CMK (cell line): Measurements from ENCODE around the gene SLC27A2.

Experiments used
- DNase-seq: peaks from one replicate; pipeline ENCODE4 v3.0.0-alpha.2; 2010; ENCODE audit warnings: low read depth

Gene SLC27A2

DNA sequence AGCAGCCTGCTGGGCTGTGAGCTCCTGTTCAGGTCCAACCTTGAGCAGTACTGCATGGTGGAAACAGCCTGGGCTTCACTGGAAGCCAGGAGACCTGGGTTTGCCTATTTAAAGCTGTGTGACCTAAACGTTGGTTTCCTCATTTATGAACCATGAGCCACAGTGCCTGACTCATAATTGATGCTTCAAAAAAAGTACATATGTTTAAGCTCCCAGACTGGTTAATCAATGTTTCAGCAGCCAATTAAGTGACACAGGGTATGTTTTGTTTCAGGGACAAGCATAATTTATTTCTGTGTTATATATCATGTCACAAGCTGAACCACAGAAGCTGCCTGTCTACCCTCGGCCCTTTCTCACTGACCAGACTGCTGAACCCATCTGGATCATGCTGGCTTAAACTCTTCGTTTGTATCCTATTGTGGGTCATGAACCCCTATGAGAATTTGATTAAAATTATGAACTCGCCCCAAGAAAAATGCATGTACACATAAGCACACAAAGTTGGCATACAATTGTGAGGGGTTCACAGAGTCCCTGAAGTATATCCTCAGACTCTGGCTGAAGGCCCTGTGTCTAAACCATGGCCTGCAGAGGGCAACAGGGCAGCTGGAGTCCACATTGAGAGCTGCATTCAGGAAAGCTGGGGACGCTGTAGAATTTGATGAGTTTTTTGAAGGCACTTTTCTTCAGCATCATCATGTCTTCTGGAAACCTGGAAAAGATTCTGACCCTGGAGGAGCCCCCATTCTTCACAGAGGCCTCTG lies 59.9 kb downstream of the SLC27A2 start:
- no peak for DNase-seq

DNA sequence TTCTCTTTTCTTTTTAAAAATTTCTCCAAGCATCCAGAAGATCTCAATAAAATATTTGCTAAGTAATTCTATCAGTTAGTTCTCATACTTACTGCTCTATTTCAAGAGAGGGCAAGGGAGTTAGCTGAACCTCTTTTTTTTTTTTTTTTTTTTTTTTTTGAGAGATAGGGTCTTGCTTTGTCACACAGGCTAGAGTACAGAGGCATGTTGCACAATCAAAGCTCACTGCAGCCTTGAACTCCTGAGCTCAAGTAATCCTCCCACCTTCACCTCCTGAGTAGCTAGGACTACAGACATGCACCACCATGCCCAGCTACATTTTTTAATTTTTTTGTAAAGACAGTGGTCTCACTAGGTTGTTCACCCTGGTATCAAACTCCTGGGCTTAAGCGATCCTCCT lies 62.2 kb downstream of the SLC27A2 start:
- no peak for DNase-seq

GRCh38 chr15:50244959-50245624 lies 63.1 kb downstream of the SLC27A2 start:
- no peak for DNase-seq

DNA sequence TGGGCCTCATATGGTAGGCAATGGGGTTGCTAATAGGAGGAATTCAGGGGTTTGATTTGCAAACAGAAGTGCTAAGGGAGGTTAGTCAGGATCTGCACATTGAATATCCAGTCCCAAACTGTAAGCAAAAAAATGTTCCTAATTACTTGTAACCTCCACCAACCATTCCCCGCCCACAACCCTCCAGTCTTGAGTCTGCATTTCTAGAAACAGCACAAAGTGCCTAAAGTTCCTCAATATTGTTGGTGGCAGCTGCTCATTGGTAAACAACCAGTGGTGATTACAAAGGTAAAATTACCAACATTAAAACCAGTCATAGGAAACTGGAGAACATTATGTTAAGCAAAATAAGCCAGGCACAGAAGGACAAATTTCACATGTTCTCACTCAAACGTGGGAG lies 64.6 kb downstream of the SLC27A2 start:
- no peak for DNase-seq

DNA sequence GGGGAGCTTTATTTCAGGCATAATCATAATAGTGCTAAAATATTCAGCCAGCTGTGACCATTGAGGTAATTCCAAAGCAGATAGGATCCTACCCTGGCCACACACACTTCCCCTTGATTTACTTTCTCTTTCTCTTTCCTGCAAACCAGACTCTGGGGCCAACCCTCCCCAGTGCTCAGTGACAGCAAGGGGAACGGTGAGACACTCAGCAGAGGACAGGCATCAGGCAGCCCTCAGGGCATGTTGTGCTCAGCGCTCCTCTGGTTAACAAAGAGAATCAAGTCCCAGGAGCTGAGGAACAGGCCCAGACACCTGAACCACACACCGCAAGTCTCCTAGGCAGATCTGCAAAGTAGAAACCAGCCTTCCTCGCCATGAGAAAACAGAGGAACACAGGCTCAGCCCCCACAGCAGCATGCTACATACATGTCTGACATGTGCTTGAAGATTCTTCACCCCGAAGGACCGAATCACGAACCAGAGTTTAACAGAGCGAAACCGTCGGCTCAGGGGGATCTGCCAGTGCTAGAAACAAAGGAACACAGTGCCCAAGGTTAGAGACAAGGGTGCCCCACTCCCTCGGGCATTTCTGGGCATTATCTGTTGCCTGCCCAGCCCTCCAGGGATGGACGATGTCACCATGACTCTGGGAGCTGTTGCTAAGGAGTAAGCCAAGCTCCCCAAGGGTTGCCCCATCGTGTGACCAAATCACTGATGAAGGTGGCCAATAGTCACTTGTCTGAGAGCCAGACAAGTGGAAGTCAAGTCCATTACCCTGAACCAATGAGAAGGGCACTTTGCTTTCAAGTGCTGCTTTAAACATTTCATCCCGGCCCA lies 66.0 kb downstream of the SLC27A2 start:
- no peak for DNase-seq

GRCh38 chr15:50248994-50249582 lies 67.1 kb downstream of the SLC27A2 start:
- DNase-seq = no peak

DNA sequence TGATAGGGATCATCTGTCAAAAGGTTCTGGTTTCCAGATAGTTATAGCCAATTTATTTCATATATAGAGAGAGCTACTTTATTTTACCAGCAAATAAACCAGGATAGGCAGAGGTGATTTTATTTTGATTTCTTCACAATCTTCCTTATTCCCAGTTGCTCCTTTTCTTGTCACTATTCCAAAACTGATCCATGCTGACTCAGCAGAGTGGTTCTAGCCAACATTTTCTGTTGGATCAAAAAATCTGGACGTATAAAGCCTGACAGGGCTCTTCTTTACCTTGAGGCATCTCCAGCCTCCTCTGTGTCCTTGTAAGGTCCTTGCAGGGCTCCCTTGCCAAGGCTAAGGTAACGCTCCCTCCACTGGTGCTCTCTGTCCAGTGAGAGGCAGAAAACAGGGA lies 67.7 kb downstream of the SLC27A2 start:
- DNase-seq = no peak

DNA sequence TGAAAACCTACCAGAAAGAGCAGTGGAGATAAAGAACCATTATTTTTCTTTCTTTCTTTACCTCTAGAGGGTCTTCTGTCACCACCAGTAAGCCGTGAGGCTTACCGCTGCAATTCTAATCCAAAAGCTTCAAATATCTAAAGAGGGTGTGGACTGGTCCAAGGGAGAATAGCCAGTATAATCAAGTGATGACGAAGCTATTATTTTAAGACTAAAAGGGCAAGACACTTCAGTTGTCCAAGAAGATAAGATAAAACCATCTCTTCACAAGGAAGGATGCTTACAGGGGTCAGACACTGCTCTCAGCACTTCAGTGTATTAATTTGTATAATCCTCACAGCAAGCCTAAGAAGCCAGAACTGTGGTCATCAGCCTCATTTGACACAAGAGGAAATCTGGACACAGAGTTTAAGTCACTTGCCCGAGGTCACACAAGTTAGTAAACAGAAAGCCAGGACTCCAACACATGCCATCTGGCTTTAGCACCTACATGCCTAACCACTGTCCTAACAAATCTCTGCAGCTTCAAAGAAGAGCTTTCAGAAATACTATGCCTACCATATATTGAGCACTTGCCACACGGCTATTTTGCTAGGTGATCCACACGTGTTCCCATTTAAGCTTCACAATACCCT lies 68.9 kb downstream of the SLC27A2 start:
- DNase-seq = no peak

- DNase-seq = no peak
Observed at GRCh38 chr15:50251638-50252182, 69.7 kb downstream of the SLC27A2 start.

GRCh38 chr15:50252556-50252955 lies 70.6 kb downstream of the SLC27A2 start:
- no peak for DNase-seq

- no peak for DNase-seq
Observed at GRCh38 chr15:50256188-50257041, 74.4 kb downstream of the SLC27A2 start.

DNA sequence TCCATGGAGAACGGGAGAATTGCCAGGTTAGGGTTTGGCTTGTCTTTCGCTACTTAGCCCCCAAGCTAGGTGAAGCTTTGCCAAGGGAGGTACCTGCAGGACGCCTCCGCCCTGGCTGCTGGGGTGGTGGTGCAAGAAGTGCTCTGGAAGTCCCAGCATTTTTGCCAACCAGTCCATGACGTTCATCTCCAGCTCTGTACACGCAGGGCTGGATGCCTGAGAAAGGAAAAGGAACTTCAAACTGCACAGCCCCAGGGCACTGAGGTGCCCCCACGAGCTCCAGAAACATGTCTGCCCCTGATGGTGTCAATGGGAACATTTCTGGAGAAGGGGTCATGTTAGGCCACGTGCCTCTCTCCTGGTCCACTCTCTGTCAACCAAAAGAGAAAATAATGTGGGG lies 75.3 kb downstream of the SLC27A2 start:
- no peak for DNase-seq

- no peak for DNase-seq
Observed at GRCh38 chr15:50257924-50258323, 75.9 kb downstream of the SLC27A2 start.

- DNase-seq = peak; percentile 65
Observed at GRCh38 chr15:50259276-50259675, 77.3 kb downstream of the SLC27A2 start.

DNA sequence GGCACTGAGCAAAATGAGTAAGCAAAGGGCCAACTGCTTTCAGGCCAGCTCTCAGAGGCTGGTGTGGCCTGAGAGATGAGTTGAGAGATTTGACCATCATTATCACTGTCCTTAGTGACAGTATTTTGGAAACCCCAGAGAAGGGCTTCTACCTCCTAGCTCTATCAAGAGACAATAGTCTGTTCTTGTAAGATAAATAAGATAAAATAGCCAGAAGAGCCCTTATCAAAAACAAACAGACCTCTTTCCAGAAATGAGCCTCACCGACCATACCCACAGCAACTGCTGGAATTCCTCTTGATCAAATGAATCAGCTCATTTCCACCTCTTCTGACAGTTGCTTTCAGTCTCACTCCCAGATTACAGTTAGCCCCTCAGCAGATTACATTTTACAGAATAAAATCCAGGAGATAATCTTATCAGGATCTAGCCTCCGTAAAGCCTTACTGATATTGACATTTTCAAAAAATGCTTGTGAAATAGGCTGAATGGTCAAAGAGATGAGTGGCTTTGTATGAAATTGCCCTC lies 79.0 kb downstream of the SLC27A2 start:
- peak; percentile 81 for DNase-seq

DNA sequence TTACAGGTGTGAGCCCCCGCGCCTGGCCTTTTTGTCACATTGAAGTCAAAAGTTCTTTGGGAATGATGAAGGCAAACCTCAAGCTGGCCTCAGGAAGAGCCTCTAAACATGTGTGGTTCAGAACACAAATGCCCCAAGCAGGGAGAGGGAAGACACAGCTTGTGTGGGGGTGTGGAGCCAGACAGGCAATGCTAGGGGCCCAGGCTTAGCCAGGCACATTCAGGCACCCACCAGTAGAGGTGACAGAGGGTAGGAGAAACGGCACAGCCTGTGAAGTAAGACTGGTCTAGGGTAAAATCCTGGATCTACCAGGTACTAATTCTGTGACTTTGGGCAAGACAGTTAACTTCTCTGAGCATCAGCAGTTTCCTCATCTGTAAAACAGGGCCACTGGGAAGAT lies 80.0 kb downstream of the SLC27A2 start:
- no peak for DNase-seq

- peak; percentile 45 for DNase-seq
Observed at GRCh38 chr15:50262533-50262932, 80.5 kb downstream of the SLC27A2 start.

GRCh38 chr15:50265620-50266019 lies 83.6 kb downstream of the SLC27A2 start, which contains the start of gene HDC:
Gene HDC, minus strand, starts transcription at chr15:50265726. Its CDS starts 103 bp downstream, at chr15:50265623.
- DNase-seq = peak; percentile 45

GRCh38 chr15:50267577-50267976 lies 85.6 kb downstream of the SLC27A2 start:
- no peak for DNase-seq

GRCh38 chr15:50275091-50275490 lies 93.1 kb downstream of the SLC27A2 start:
- no peak for DNase-seq
